ENCODE results near the gene TENM4. TPM values are rescaled to one million over a fixed set of nuclear protein-coding genes. Genes with fewer than 3 reads are reported as not detected.

TENM4 gene
- total and polyA plus RNA-seq, 2 donors = 1.5 to 27.8 TPM

DNA sequence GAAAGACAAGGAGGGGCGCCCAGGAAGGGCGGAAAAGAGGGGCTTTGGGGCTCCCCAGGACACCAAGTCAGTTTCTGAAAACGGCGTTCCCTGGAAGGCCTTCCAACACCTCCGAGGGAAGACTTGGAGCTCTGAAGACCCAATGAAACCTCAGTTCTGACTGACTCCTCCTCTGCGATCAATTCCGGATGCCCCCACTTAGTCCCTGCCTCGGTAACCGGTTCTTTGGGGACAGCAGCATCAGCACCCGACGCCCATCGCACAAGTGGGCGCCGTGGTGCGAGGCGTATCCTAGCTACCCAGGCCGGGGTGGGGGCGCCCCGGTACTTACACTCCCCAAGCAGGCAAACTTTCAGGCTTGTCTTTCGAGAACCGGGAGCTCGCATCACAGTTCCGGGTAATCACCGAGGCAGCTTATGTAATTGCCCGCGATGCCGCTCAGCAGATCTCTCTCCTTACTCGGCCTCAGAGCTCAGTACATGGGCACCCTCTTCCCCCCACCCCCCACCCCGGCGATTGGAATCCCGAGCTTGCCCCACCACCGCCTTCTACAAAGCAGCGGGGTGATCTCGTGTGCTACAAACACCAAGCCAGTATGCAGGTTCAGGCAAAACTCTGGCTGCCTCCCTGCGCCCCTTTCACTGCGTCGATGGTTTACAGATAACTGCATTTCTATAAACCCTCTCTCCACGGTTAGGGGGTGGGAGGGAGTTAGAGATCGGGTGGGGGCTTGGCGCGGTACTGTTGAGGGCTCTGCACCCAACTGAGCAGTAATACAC, 2.0 kb downstream of the TENM4 start:
- no peak for DNase-seq (ENCODE audit: extremely low spot score)
- H3K4me1 ChIP-seq (ENCODE audit: insufficient read depth) = no peaks in the 10 kb centered on the region

DNA sequence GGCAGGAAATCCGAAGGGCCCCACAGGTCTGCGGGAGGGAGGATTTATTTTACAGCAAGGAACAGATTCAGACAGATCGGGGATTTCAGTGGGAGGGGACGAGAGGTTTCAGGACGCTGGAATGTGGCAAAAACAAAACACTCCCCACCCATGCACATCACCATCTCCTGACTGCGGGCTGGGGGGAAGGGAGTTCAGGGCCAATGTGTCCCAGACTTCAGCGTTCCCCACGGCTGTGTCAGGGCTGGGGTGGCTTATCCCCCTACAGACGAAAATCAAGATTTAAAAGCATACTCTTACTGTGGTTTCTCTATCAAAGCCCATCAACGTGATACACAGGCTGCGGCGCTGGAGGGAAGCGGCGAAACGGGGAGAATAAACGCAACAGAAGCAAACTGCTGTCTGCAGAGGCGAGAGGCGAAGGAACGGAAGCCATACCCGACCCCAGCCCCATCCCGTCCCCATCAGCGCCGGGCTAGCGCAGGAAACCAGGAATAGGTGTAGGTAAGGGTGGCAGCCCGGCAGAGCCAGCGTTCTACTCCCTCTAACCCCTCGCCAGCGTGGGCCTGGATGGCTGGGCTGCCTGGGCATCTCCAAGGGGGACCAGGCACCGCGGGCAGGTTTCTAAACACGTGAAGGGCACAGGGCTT, 2.7 kb downstream of the TENM4 start:
- no peak for DNase-seq (ENCODE audit: extremely low spot score)
- Histone ChIP-seq H3K36me3 (ENCODE audit: insufficient read depth) (no peaks in the 10 kb centered on the region), H3K27ac (ENCODE audit: low read depth) (no peak overlapping the region), H3K4me1 (ENCODE audit: insufficient read depth) (no peaks in the 10 kb centered on the region), H3K4me3 (ENCODE audit: low read depth, low read length) (peak overlapping the region; percentile 53)
- WGBS = 7% methylated on average over 31 of the region's 31 CpGs

More for the DNA sequence above, 2.0 kb downstream of the TENM4 start:
- Histone ChIP-seq H3K27ac (ENCODE audit: low read depth) (no peak overlapping the region), H3K36me3 (ENCODE audit: insufficient read depth) (no peaks in the 10 kb centered on the region), H3K4me3 (ENCODE audit: low read depth, low read length) (peak overlapping the region; percentile 53)
- WGBS = 3% methylated on average over 41 of the region's 41 CpGs

DNA sequence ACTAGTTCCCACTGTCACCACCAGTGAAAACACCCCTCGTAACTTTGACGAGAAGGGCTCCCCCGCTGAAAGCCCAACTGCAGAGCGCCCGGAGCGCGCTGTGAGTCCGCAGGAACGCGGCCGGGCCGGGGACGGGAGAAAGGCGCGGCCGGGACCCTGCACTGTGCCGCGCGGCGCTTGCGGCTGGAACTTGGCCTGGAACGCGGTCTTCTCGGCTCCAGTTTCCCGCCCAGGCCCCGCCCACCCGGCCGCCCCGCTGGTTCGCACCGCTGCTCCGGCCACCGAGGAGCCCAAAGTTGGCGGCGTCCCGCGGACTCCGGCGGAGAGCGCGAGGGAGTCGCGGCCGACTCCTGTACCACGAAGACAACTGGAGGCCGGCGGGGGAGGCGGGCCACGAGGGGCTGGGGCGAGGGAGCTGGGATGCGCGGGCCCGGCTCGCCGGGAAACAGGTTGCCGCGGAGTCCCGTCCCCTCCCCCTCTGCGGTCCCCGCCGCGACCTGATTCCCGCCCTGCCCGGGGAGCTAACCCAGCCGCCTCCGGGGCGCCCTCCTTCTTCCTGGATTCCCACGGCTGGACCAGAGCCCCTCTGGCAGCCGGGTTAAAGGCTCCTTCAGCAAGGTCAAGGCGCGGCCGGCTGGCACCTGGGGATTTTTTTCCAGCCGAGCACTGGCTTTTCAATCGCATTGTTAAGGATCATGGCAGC, 3.4 kb downstream of the TENM4 start:
- WGBS = 1% methylated on average over 74 of the region's 74 CpGs
- DNase-seq (ENCODE audit: extremely low spot score) = no peak
- no peaks in the 10 kb centered on the region for H3K4me1 ChIP-seq (ENCODE audit: insufficient read depth)
- no peaks in the 10 kb centered on the region for H3K36me3 ChIP-seq (ENCODE audit: insufficient read depth)
- H3K27ac ChIP-seq (ENCODE audit: low read depth) = no peak overlapping the region
- H3K4me3 ChIP-seq (ENCODE audit: low read depth, low read length) = peak overlapping the region; percentile 53

DNA sequence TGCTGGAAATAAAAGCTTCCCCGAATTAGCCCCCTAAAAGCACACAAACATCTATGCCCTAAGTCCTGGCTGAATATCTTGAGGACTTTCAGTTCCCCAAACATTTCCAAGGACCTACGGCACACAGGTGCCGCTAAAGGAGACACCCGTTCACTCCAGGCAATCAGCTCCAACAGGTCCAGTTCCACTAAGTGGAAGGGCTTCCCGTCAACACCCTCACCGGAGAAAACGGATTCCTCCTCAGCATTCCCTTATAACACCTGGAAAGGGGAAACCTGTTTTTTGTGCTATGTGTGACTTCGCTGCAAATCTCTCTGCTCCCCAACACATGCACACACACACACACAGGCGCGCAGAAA, 3.9 kb downstream of the TENM4 start:
- H3K4me1 ChIP-seq (ENCODE audit: insufficient read depth) = no peaks in the 10 kb centered on the region
- peak overlapping the region; percentile 53 for H3K4me3 ChIP-seq (ENCODE audit: low read depth, low read length)
- no peaks in the 10 kb centered on the region for H3K36me3 ChIP-seq (ENCODE audit: insufficient read depth)
- WGBS = 29% methylated on average over 10 of the region's 10 CpGs
- DNase-seq (ENCODE audit: extremely low spot score) = no peak
- no peak overlapping the region for H3K27ac ChIP-seq (ENCODE audit: low read depth)

DNA sequence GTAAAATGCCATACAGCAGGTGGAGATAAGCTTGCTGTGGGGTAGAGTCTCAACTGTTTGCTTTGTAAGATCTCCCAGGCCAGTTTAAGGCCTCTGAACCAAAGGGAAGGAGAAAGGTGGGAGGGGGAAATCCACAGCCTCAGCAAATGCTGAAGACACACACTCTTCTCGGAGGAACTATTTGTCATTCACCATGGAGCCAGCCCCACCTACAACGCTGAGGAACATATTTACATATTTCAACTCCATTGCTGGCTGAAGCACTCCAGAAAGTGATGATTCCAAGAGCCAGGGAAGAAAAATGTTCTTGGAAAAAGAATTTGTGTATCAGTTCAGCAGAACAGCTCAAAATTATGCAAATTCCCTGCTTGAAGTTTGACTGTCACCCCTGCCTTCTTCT, 6.5 kb downstream of the TENM4 start:
- WGBS = 42% methylated on average over 2 of the region's 2 CpGs
- Histone ChIP-seq H3K4me3 (ENCODE audit: low read depth, low read length) (no peak overlapping the region), H3K4me1 (ENCODE audit: insufficient read depth) (no peaks in the 10 kb centered on the region), H3K27ac (ENCODE audit: low read depth) (no peak overlapping the region), H3K36me3 (ENCODE audit: insufficient read depth) (no peaks in the 10 kb centered on the region)
- no peak for DNase-seq (ENCODE audit: extremely low spot score)

DNA sequence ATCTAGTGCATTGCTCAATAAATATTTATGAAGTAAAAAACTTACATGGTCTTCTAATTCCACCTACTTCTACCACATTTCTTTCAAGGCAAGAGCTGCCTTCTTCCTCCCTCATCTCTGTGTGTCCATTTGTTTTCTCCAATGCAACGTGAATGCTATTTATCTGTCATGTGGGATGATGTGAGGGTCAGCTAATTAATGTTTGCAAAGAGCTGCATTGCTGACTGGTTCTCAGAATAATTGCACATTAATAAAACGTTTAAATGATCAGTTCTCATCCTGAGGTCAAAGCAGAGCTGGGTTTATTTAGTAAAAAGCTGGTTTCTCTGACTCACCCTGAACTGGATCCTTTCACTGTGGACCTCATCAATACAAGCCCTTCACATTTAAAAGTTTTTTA, 8.7 kb downstream of the TENM4 start:
- Histone ChIP-seq H3K36me3 (ENCODE audit: insufficient read depth) (no peaks in the 10 kb centered on the region), H3K4me1 (ENCODE audit: insufficient read depth) (no peaks in the 10 kb centered on the region), H3K27ac (ENCODE audit: low read depth) (no peak overlapping the region), H3K4me3 (ENCODE audit: low read depth, low read length) (no peak overlapping the region)
- DNase-seq (ENCODE audit: extremely low spot score) = no peak
- WGBS = 65% methylated on average over 2 of the region's 2 CpGs

DNA sequence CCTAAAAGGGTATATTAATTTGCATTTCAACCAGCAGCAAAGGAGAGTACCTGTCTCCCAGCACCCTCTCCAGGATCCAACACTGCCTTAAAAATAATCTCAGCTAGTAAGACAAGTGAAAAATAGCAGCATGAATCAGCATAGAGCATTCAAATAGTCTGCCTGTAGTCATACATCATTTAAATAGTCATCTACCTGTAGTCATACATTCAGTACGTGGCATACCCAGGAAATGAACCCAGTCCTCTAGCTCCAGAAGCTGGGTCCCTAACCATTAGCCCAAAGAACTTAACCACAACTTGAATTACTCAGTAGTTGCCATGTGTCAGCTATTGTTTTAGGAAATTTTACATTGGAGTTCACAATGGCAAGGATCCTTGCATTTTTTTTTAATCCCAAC, 9.3 kb downstream of the TENM4 start:
- H3K27ac ChIP-seq (ENCODE audit: low read depth) = no peak overlapping the region
- 84% methylated on average over 1 of the region's 1 CpG for WGBS
- DNase-seq (ENCODE audit: extremely low spot score) = no peak
- H3K36me3 ChIP-seq (ENCODE audit: insufficient read depth) = no peaks in the 10 kb centered on the region
- no peaks in the 10 kb centered on the region for H3K4me1 ChIP-seq (ENCODE audit: insufficient read depth)
- H3K4me3 ChIP-seq (ENCODE audit: low read depth, low read length) = no peak overlapping the region

DNA sequence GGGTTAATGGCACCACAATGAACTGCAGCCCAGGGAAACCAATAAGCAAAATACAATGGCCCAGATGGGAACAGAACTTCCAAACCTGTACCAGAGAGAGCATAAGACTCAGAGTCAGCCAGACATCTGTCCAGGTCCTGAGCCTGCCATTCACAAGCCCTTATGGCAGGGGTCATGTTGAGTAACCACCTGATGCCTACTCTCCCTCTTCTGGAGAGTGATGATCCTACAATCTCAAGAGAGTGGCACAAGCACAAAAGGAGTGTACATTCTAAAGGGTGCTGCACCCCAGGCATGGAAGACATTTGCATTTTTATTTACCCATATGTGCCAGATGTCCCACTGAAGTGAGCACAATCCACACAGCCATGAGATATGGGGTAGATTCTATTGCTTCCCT, 10.6 kb downstream of the TENM4 start:
- Histone ChIP-seq H3K4me3 (ENCODE audit: low read depth, low read length) (no peak overlapping the region), H3K36me3 (ENCODE audit: insufficient read depth) (no peaks in the 10 kb centered on the region), H3K4me1 (ENCODE audit: insufficient read depth) (no peaks in the 10 kb centered on the region), H3K27ac (ENCODE audit: low read depth) (no peak overlapping the region)
- no peak for DNase-seq (ENCODE audit: extremely low spot score)

DNA sequence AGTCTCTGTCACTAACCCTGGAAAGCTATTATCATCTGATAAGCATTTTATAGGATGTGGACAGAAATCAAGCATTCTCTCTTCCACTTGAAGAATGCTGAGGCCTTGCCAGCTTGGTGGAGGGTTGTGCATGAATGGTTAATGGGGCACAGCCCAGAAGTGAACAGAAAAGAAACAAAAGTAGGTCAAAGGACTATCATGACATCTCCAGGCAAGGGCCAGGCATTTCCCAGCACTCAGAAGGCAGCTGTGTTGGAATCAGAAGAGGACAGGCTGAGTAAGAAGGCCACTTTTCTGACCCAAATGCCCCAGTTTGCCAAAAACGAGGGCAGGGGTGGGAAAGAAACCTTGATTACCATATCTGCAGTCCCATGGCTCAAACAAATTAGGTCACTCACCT, 12.4 kb downstream of the TENM4 start:
- H3K36me3 ChIP-seq (ENCODE audit: insufficient read depth) = no peaks in the 10 kb centered on the region
- no peaks in the 10 kb centered on the region for H3K4me1 ChIP-seq (ENCODE audit: insufficient read depth)
- 35% methylated on average over 1 of the region's 1 CpG for WGBS
- DNase-seq (ENCODE audit: extremely low spot score) = no peak
- no peak overlapping the region for H3K4me3 ChIP-seq (ENCODE audit: low read depth, low read length)
- H3K27ac ChIP-seq (ENCODE audit: low read depth) = no peak overlapping the region

DNA sequence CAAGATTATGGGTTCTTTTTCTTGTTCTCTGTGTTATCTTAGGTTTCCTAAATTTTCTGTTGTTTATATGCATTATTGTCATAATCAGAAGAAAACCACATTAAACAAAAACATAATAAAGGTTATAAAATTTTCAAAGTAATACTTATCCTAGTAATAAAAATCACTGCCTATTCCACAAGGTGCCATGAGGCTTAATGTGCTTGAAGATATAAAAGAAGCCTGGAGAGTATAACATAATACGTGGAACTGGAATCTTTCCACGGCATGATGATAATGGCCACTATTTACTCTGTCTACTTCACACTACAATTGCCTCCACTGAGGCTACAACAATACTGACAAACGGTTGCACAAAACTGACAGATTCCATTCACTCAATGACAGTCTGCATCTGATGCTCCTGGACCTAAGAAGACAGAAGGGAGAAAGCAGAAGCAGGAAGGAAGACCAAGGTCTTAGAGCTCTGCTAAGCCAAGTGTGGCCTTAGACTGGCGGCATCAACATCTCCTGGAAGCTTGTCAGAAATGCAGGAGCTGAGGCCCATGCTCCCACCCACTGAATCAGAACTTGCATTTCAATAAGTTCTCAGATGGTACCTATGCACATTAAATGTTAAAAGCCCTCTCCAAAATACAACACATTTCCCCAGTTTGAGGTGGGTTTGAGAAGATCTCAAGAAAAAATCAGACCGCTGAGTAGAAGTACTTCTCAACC, 13.1 kb downstream of the TENM4 start:
- no peak overlapping the region for H3K27ac ChIP-seq (ENCODE audit: low read depth)
- H3K4me1 ChIP-seq (ENCODE audit: insufficient read depth) = no peaks in the 10 kb centered on the region
- 86% methylated on average over 5 of the region's 5 CpGs for WGBS
- H3K36me3 ChIP-seq (ENCODE audit: insufficient read depth) = no peaks in the 10 kb centered on the region
- DNase-seq (ENCODE audit: extremely low spot score) = no peak
- no peak overlapping the region for H3K4me3 ChIP-seq (ENCODE audit: low read depth, low read length)

DNA sequence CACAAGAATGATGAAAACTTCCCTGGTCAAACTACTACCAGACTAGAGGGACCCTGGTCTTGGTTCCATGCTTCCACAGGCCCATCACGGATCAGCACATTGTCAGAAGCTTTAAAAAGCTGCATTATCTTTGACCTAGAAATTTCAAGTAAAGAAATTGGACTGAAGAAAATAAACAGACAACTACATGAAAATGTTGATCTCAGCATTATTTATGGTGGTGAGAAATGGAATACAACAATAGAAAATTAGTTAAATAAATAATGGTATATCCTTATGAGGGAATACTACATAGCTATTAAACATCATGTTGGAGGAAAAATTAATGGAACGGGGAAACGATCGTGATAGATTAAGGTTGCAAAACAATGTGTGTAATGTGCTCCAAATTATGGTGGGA, 13.7 kb downstream of the TENM4 start:
- H3K27ac ChIP-seq (ENCODE audit: low read depth) = no peak overlapping the region
- 95% methylated on average over 4 of the region's 4 CpGs for WGBS

DNA sequence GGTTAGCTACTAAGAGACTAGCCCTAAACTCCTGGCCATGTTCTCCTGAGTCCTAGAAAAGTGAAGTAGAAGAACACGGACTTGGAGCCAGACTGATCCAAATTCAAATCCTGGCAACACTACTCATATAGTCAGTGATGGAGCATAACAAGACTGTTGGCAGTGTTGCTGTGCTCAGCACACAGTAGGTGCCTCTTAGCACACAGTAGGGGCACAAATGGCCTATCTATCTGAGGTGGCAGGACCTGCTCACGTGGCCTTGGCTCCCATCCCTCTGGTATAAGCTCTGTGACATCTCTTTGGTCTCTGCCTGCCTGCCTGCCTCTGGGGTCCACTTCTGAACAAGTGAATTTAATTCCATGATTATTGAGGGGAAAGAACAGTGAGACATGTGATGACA, 15.4 kb downstream of the TENM4 start:
- no peaks in the 10 kb centered on the region for H3K36me3 ChIP-seq (ENCODE audit: insufficient read depth)

More for the DNA sequence above, 13.7 kb downstream of the TENM4 start:
- H3K36me3 ChIP-seq (ENCODE audit: insufficient read depth) = no peaks in the 10 kb centered on the region
- no peaks in the 10 kb centered on the region for H3K4me1 ChIP-seq (ENCODE audit: insufficient read depth)
- no peak for DNase-seq (ENCODE audit: extremely low spot score)
- no peak overlapping the region for H3K4me3 ChIP-seq (ENCODE audit: low read depth, low read length)

DNA sequence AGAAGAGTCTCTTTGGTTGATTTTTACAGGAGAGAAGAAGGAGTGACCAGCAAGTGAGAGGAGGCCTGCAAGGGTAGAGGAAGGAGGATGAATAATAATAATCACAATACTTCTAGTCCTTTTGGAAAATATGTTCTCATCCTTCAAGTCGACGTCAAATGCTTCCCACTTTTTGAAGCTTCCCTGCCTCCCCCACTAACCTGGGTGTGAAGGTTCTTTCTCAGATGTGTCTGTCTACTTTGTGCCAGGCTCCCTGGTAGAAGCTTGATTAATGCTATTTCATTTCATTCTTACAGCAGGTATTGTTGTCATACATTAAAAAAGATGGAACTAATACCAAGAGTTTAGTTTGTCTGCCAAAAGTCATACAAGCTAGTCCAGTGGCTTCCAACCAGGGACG, 17.1 kb downstream of the TENM4 start:
- Histone ChIP-seq H3K4me3 (ENCODE audit: low read depth, low read length) (no peak overlapping the region), H3K4me1 (ENCODE audit: insufficient read depth) (no peaks in the 10 kb centered on the region), H3K27ac (ENCODE audit: low read depth) (no peak overlapping the region), H3K36me3 (ENCODE audit: insufficient read depth) (no peaks in the 10 kb centered on the region)
- WGBS = 68% methylated on average over 3 of the region's 3 CpGs
- DNase-seq (ENCODE audit: extremely low spot score) = no peak

More for the DNA sequence above, 15.4 kb downstream of the TENM4 start:
- no peak for DNase-seq (ENCODE audit: extremely low spot score)
- Histone ChIP-seq H3K4me1 (ENCODE audit: insufficient read depth) (no peaks in the 10 kb centered on the region), H3K27ac (ENCODE audit: low read depth) (no peak overlapping the region), H3K4me3 (ENCODE audit: low read depth, low read length) (no peak overlapping the region)
- WGBS = 83% methylated on average over 2 of the region's 2 CpGs

Data from urinary bladder (tissue), 4 donors.